ENCODE data around the gene CHMP4B. TPM values are rescaled to one million over a fixed set of nuclear protein-coding genes. Genes with fewer than 3 reads are reported as not detected.

CHMP4B gene
- total RNA-seq, 4 donors from 2014 or later, result 90.8 to 116 (median 100) TPM

- WGBS, result 85% methylated on average over 8 of the region's 8 CpGs
- H3K36me3 ChIP-seq, result peaks cover 0 to 3% (median 0%) of the 10 kb centered on the region in 4 donors
- no peak overlapping the region for H3K27ac ChIP-seq (replicated peaks in 1 of 4)
- TF ChIP-seq, protein P1, sequence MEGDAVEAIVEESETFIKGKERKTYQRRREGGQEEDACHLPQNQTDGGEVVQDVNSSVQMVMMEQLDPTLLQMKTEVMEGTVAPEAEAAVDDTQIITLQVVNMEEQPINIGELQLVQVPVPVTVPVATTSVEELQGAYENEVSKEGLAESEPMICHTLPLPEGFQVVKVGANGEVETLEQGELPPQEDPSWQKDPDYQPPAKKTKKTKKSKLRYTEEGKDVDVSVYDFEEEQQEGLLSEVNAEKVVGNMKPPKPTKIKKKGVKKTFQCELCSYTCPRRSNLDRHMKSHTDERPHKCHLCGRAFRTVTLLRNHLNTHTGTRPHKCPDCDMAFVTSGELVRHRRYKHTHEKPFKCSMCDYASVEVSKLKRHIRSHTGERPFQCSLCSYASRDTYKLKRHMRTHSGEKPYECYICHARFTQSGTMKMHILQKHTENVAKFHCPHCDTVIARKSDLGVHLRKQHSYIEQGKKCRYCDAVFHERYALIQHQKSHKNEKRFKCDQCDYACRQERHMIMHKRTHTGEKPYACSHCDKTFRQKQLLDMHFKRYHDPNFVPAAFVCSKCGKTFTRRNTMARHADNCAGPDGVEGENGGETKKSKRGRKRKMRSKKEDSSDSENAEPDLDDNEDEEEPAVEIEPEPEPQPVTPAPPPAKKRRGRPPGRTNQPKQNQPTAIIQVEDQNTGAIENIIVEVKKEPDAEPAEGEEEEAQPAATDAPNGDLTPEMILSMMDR (IDR thresholded peaks at IDR 0.05), result no peak
- TF ChIP-seq POLR2AphosphoS5 (IDR thresholded peaks at IDR 0.05) (no peak), POLR2A (IDR thresholded peaks at IDR 0.05; ENCODE audit: low read depth) (no peak), EP300 (IDR thresholded peaks at IDR 0.05) (no peak)
- no peaks in the 10 kb centered on the region for H3K27me3 ChIP-seq
- H3K4me1 ChIP-seq, result peaks cover 85 to 95% (median 90%) of the 10 kb centered on the region in 4 donors
- intact Hi-C loops (cut with DNase I), result no loop called here
- H3K4me3 ChIP-seq, result no peak overlapping the region
- H3K9me3 ChIP-seq, result no peaks in the 10 kb centered on the region
- DNase-seq (ENCODE audit: extremely low spot score), result no peak
Observed at GRCh38 chr20:33838035-33838864, 27.1 kb downstream of the CHMP4B start.

- Histone ChIP-seq H3K27ac (replicated peaks in 1 of 4) (no peak overlapping the region), H3K27me3 (no peaks in the 10 kb centered on the region), H3K9me3 (no peaks in the 10 kb centered on the region), H3K4me1 (peaks cover 80 to 94% (median 91%) of the 10 kb centered on the region in 4 donors), H3K4me3 (no peak overlapping the region), H3K36me3 (peaks cover 0 to 3% (median 0%) of the 10 kb centered on the region in 4 donors)
- TF ChIP-seq POLR2A (IDR thresholded peaks at IDR 0.05; ENCODE audit: low read depth), result no peak
- no peak for DNase-seq (ENCODE audit: extremely low spot score)
- intact Hi-C loops (cut with DNase I), result no loop called here
- 66% methylated on average over 3 of the region's 3 CpGs for WGBS
Observed at GRCh38 chr20:33839591-33839990, 28.4 kb downstream of the CHMP4B start.

DNA sequence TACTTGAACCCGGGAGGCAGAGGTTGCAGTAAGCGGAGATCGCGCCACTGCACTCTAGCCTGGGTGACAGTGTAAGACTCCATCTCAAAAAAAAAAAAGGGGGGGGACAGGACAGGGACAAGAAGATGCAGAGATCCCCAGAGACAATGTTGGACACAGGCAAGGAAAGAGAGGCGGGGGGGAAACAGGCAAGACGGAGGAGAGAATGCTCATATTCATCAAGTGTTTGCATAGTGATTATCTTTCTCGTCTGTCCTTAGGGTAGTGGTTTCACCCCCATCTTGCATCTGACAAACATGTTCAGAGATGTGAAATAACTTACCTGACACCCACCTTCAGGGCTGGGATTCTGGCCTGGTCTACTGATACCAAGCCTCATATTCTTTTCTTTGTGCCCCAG lies 29.0 kb downstream of the CHMP4B start:
- Histone ChIP-seq H3K27ac (replicated peaks in 1 of 4) (no peak overlapping the region), H3K4me3 (no peak overlapping the region), H3K27me3 (no peaks in the 10 kb centered on the region), H3K36me3 (no peaks in the 10 kb centered on the region), H3K4me1 (peaks cover 80 to 92% (median 91%) of the 10 kb centered on the region in 4 donors), H3K9me3 (no peaks in the 10 kb centered on the region)
- intact Hi-C loops (cut with DNase I), result no loop called here
- no peak for DNase-seq (ENCODE audit: extremely low spot score)
- no peak for TF ChIP-seq POLR2A (IDR thresholded peaks at IDR 0.05; ENCODE audit: low read depth)
- WGBS, result 92% methylated on average over 7 of the region's 7 CpGs

GRCh38 chr20:33840759-33841435 lies 29.7 kb downstream of the CHMP4B start:
- intact Hi-C loops (cut with DNase I), result no loop called here
- WGBS, result 57% methylated on average over 4 of the region's 4 CpGs
- TF ChIP-seq EP300 (IDR thresholded peaks at IDR 0.05) (no peak), POLR2AphosphoS5 (IDR thresholded peaks at IDR 0.05) (no peak), POLR2A (IDR thresholded peaks at IDR 0.05; ENCODE audit: low read depth) (no peak)
- TF ChIP-seq, protein P1 (IDR thresholded peaks at IDR 0.05), result no peak
- no peak for DNase-seq (ENCODE audit: extremely low spot score)
- Histone ChIP-seq H3K4me3 (no peak overlapping the region), H3K4me1 (peaks cover 82 to 93% (median 88%) of the 10 kb centered on the region in 4 donors), H3K9me3 (no peaks in the 10 kb centered on the region), H3K27me3 (no peaks in the 10 kb centered on the region), H3K36me3 (no peaks in the 10 kb centered on the region), H3K27ac (replicated peaks in 1 of 4) (no peak overlapping the region)

GRCh38 chr20:33841436-33841799 lies 30.3 kb downstream of the CHMP4B start:
- H3K4me1 ChIP-seq, result peaks cover 82 to 93% (median 88%) of the 10 kb centered on the region in 4 donors
- 76% methylated on average over 4 of the region's 4 CpGs for WGBS
- H3K4me3 ChIP-seq, result no peak overlapping the region
- intact Hi-C loops (cut with DNase I), result no loop called here
- H3K27ac ChIP-seq (replicated peaks in 1 of 4), result no peak overlapping the region
- H3K9me3 ChIP-seq, result no peaks in the 10 kb centered on the region
- no peak for DNase-seq (ENCODE audit: extremely low spot score)
- H3K27me3 ChIP-seq, result no peaks in the 10 kb centered on the region
- TF ChIP-seq, protein P1 (IDR thresholded peaks at IDR 0.05), result no peak
- TF ChIP-seq EP300 (IDR thresholded peaks at IDR 0.05) (no peak), POLR2AphosphoS5 (IDR thresholded peaks at IDR 0.05) (no peak), POLR2A (IDR thresholded peaks at IDR 0.05; ENCODE audit: low read depth) (no peak)
- no peaks in the 10 kb centered on the region for H3K36me3 ChIP-seq

All from esophagus muscularis mucosa (tissue), 4 donors.